CD14-positive monocyte (primary cell): ENCODE data around the gene CYP27C1. TPM values are rescaled to one million over a fixed set of nuclear protein-coding genes. Genes with fewer than 3 reads are reported as not detected.

ENCODE experiments used
- DNase-seq, 3 donors: peaks; one replicate each; pipeline ENCODE4 v3.0.0-alpha.2; 2011 to 2022
- H2AFZ ChIP-seq: 2 replicates; pipeline ENCODE4 v1.6.0; 2012; ENCODE audit warnings: mild to moderate bottlenecking, low read depth, low read length, inconsistent platforms; ENCODE audit not compliant: insufficient read depth, poor library complexity, severe bottlenecking
- H3K27ac ChIP-seq, 2 donors: 1 replicate in 1 of 2; 2 replicates in 1 of 2; pipeline ENCODE4 v1.5.1; 2012 to 2013; ENCODE audit warnings: low read length in 2 of 2, control low read depth in 1 of 2, inconsistent platforms in 1 of 2, low read depth in 1 of 2, mild to moderate bottlenecking in 1 of 2
- H3K27me3 ChIP-seq, 2 donors: one replicate each; pipeline versions ENCODE4 v1.6.0 to v1.6.1; 2011 to 2013; ENCODE audit warnings: low read length in 2 of 2; ENCODE audit not compliant: control insufficient read depth in 2 of 2, insufficient read depth in 2 of 2
- H3K36me3 ChIP-seq, 2 donors: replicated peaks in 1 of 2; 1 replicate in 1 of 2; 2 replicates in 1 of 2; pipeline versions ENCODE4 v1.5.1 to v1.6.1; 2012 to 2013; ENCODE audit warnings: low read length in 2 of 2, control low read depth in 1 of 2, inconsistent platforms in 1 of 2, mild to moderate bottlenecking in 1 of 2; ENCODE audit not compliant: insufficient read depth in 2 of 2, control insufficient read depth in 1 of 2
- H3K4me1 ChIP-seq, 2 donors: 1 replicate in 1 of 2; 2 replicates in 1 of 2; pipeline versions ENCODE4 v1.5.1 to v1.6.1; 2012 to 2013; ENCODE audit warnings: low read length in 2 of 2, control low read depth in 1 of 2, inconsistent platforms in 1 of 2, mild to moderate bottlenecking in 1 of 2, moderate library complexity in 1 of 2; ENCODE audit not compliant: insufficient read depth in 2 of 2, control insufficient read depth in 1 of 2
- H3K4me2 ChIP-seq: replicated peaks from 2 replicates; pipeline ENCODE3; 2012; ENCODE audit warnings: low read length, moderate library complexity, mild to moderate bottlenecking; ENCODE audit not compliant: poor library complexity, severe bottlenecking; ENCODE audit errors: extremely low read depth
- H3K4me3 ChIP-seq, 3 experiments: fragments of 200-600 bp in 1 of 3; sonication (generic) in 1 of 3; replicated peaks in 1 of 3; 1 replicate in 2 of 3; 2 replicates in 1 of 3; pipeline ENCODE4 v1.5.1; 2011 to 2013; ENCODE audit warnings: low read length in 3 of 3, mild to moderate bottlenecking in 3 of 3, control low read depth in 2 of 3, low read depth in 2 of 3, inconsistent platforms in 1 of 3, moderate library complexity in 1 of 3
- H3K79me2 ChIP-seq: 2 replicates; pipeline ENCODE4 v1.6.0; 2012; ENCODE audit warnings: mild to moderate bottlenecking, control low read depth, inconsistent platforms, low read length, moderate library complexity; ENCODE audit not compliant: insufficient read depth
- H3K9ac ChIP-seq: 2 replicates; pipeline ENCODE4 v1.6.0; 2017; ENCODE audit warnings: low read length, mild to moderate bottlenecking; ENCODE audit not compliant: insufficient read depth, poor library complexity, severe bottlenecking
- H3K9me3 ChIP-seq, 2 donors: replicated peaks in 1 of 2; 1 replicate in 1 of 2; 2 replicates in 1 of 2; pipeline versions ENCODE4 v1.5.1 to v1.6.1; 2012 to 2013; ENCODE audit warnings: low read length in 2 of 2, control low read depth in 1 of 2; ENCODE audit not compliant: control insufficient read depth in 1 of 2, insufficient read depth in 1 of 2
- H4K20me1 ChIP-seq: 2 replicates; pipeline ENCODE4 v1.6.0; 2012; ENCODE audit warnings: mild to moderate bottlenecking, low read length, control low read depth, moderate library complexity; ENCODE audit not compliant: insufficient read depth
- H3K27ac Mint-ChIP-seq, 7 donors: one replicate each; pipeline ENCODE4 v1.8.0; 2020; ENCODE audit warnings: mild to moderate bottlenecking in 7 of 7, mixed read lengths in 7 of 7, moderate library complexity in 6 of 7, inconsistent platforms in 2 of 7
- H3K27me3 Mint-ChIP-seq, 3 donors: one replicate each; pipeline ENCODE4 v1.8.0; 2021 to 2022; ENCODE audit warnings: low read depth in 3 of 3, mild to moderate bottlenecking in 3 of 3, mixed read lengths in 3 of 3, moderate library complexity in 3 of 3, inconsistent platforms in 1 of 3
- H3K36me3 Mint-ChIP-seq, 2 donors: one replicate each; pipeline ENCODE4 v1.8.0; 2020; ENCODE audit warnings: mixed read lengths in 2 of 2, inconsistent platforms in 1 of 2, mild to moderate bottlenecking in 1 of 2
- H3K4me1 Mint-ChIP-seq: one replicate; pipeline ENCODE4 v1.8.0; 2020; ENCODE audit warnings: mild to moderate bottlenecking, mixed read lengths
- H3K4me3 Mint-ChIP-seq, 2 donors: one replicate each; pipeline ENCODE4 v1.8.0; 2020; ENCODE audit warnings: mild to moderate bottlenecking in 2 of 2, mixed read lengths in 2 of 2, moderate library complexity in 1 of 2
- H3K9me3 Mint-ChIP-seq, 7 donors: one replicate each; pipeline ENCODE4 v1.8.0; 2020 to 2022; ENCODE audit warnings: mixed read lengths in 7 of 7, mild to moderate bottlenecking in 6 of 7, moderate library complexity in 6 of 7, inconsistent platforms in 2 of 7
- WGBS: methylation state at CpG from one replicate; pipeline ENCODE4 v1.1.5; 2013; ENCODE audit warnings: missing lambda C conversion rate; ENCODE audit not compliant: insufficient coverage; 5-methylcytosine and 5-hydroxymethylcytosine counted together
- intact Hi-C, 2 donors: fragments of 100-400 bp; cut with micrococcal nuclease; formaldehyde crosslinking; loops; one replicate each; pipeline versions ENCODE4 v1.15.0 to v1.15.1; 2023
- polyA plus RNA-seq, 3 donors: library from polyadenylated mRNA; depleted of rRNA in 1 of 3; unstranded in 2 of 3; stranded (reverse) in 1 of 3; fragments of 300-500 nt in 2 of 3; fragments of >200 nt in 1 of 3; fragmentation: Illumina TruSeq in 2 of 3; gene quantifications; 1 replicate in 2 of 3; 2 replicates in 1 of 3; pipeline ENCODE4 v1.2.3, GENCODE V29; 2012 to 2021
- TF ChIP-seq, protein P1 (sequence below): fragments of 200-600 bp; IDR thresholded peaks from one replicate; pipeline ENCODE4 v1.8.0; 2022; ENCODE audit warnings: antibody characterized with exemption, mild to moderate bottlenecking

CYP27C1 gene
- polyA plus RNA-seq, 3 donors = not detected

GRCh38 chr2:127195140-127196074, 24.7 kb downstream of the CYP27C1 start:
- no peak overlapping the region for H3K27ac ChIP-seq
- 99% methylated on average over 6 of the region's 18 CpGs for WGBS
- no peaks in the 10 kb centered on the region for H4K20me1 ChIP-seq
- Mint-ChIP-seq H3K9me3 (peaks cover 0 to 2% (median 0%) of the 10 kb centered on the region in 7 donors), H3K4me1 (peaks cover 6% of the 10 kb centered on the region), H3K36me3 (no peaks in the 10 kb centered on the region), H3K27ac (peak overlapping the region in 1 of 7 donors; percentile 66), H3K27me3 (peaks cover 3 to 7% (median 5%) of the 10 kb centered on the region in 3 donors), H3K4me3 (no peak overlapping the region)
- TF ChIP-seq, protein P1, sequence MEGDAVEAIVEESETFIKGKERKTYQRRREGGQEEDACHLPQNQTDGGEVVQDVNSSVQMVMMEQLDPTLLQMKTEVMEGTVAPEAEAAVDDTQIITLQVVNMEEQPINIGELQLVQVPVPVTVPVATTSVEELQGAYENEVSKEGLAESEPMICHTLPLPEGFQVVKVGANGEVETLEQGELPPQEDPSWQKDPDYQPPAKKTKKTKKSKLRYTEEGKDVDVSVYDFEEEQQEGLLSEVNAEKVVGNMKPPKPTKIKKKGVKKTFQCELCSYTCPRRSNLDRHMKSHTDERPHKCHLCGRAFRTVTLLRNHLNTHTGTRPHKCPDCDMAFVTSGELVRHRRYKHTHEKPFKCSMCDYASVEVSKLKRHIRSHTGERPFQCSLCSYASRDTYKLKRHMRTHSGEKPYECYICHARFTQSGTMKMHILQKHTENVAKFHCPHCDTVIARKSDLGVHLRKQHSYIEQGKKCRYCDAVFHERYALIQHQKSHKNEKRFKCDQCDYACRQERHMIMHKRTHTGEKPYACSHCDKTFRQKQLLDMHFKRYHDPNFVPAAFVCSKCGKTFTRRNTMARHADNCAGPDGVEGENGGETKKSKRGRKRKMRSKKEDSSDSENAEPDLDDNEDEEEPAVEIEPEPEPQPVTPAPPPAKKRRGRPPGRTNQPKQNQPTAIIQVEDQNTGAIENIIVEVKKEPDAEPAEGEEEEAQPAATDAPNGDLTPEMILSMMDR = no peak
- no peaks in the 10 kb centered on the region for H3K79me2 ChIP-seq
- no peak overlapping the region for H3K4me3 ChIP-seq
- H3K9me3 ChIP-seq = no peaks in the 10 kb centered on the region
- DNase-seq = no peak
- no peak overlapping the region for H2AFZ ChIP-seq
- H3K4me1 ChIP-seq = peaks cover 0 to 5% of the 10 kb centered on the region in 2 donors
- no peaks in the 10 kb centered on the region for H3K27me3 ChIP-seq
- no peak overlapping the region for H3K9ac ChIP-seq
- H3K4me2 ChIP-seq = no peak overlapping the region
- H3K36me3 ChIP-seq = no peaks in the 10 kb centered on the region
- intact Hi-C loops = no loop called here

GRCh38 chr2:127194447-127194846, 25.7 kb downstream of the CYP27C1 start:
- H3K36me3 Mint-ChIP-seq = no peaks in the 10 kb centered on the region
- peaks cover 3 to 9% (median 5%) of the 10 kb centered on the region in 3 donors for H3K27me3 Mint-ChIP-seq
- Histone ChIP-seq H4K20me1 (no peaks in the 10 kb centered on the region), H3K9ac (no peak overlapping the region), H3K36me3 (no peaks in the 10 kb centered on the region), H2AFZ (no peak overlapping the region), H3K9me3 (no peaks in the 10 kb centered on the region), H3K27me3 (no peaks in the 10 kb centered on the region), H3K4me2 (no peak overlapping the region), H3K79me2 (no peaks in the 10 kb centered on the region), H3K4me3 (no peak overlapping the region), H3K4me1 (peaks cover 0 to 5% of the 10 kb centered on the region in 2 donors), H3K27ac (no peak overlapping the region)
- H3K4me3 Mint-ChIP-seq = no peak overlapping the region
- peaks cover 6% of the 10 kb centered on the region for H3K4me1 Mint-ChIP-seq
- TF ChIP-seq, protein P1 = no peak
- no peak for DNase-seq
- intact Hi-C loops = no loop called here
- H3K27ac Mint-ChIP-seq = peak overlapping the region in 1 of 7 donors; percentile 18
- peaks cover 0 to 3% (median 0%) of the 10 kb centered on the region in 7 donors for H3K9me3 Mint-ChIP-seq
- WGBS = 100% methylated on average over 2 of the region's 6 CpGs
